K562 (cell line): ENCODE results near the gene TXNRD2. TPM values are rescaled to one million over a fixed set of nuclear protein-coding genes. Genes with fewer than 3 reads are reported as not detected.

Source experiments
- CC2D1A ChIP-seq: fragments of 450-650 bp; IDR thresholded peaks from 2 replicates; pipeline ENCODE4 v1.6.1; 2017; ENCODE audit warnings: mild to moderate bottlenecking
- DIDO1 ChIP-seq: fragments of 450-650 bp; IDR thresholded peaks from 2 replicates; pipeline ENCODE4 v1.6.1; 2016; ENCODE audit warnings: low read depth, missing biosample characterization, missing genetic modification characterization
- EWSR1 ChIP-seq: fragments of 450-650 bp; IDR thresholded peaks from 2 replicates; pipeline ENCODE4 v1.6.1; 2018; ENCODE audit warnings: borderline replicate concordance, mild to moderate bottlenecking, low read depth, moderate library complexity; ENCODE audit not compliant: partially characterized antibody
- MTA2 ChIP-seq: fragments of 450-650 bp; IDR thresholded peaks from 2 replicates; pipeline ENCODE4 v1.6.1; 2016; ENCODE audit warnings: low read depth
- PCBP2 ChIP-seq: fragments of 200-400 bp; formaldehyde crosslinking; IDR thresholded peaks from 2 replicates; pipeline ENCODE4 v1.6.1; 2018; ENCODE audit warnings: low read length, low read depth, mild to moderate bottlenecking, moderate library complexity; ENCODE audit not compliant: poor library complexity, severe bottlenecking
- POLR2AphosphoS5 ChIP-seq: IDR thresholded peaks from 2 replicates; pipeline ENCODE4 v1.6.1; 2011; ENCODE audit warnings: mild to moderate bottlenecking, low read depth, low read length, moderate library complexity; ENCODE audit not compliant: control insufficient read depth, insufficient read depth
- RAD21 ChIP-seq, 2 experiments: fragments of 250-450 bp in 1 of 2; fragments of 450-650 bp in 1 of 2; sonication (Bioruptor Pico) in 1 of 2; formaldehyde crosslinking in 1 of 2; IDR thresholded peaks in 1 of 2; conservative IDR thresholded peaks in 1 of 2; 2 replicates each; pipeline versions ENCODE4 v1.4.0 to v1.8.0; 2020 to 2022; ENCODE audit warnings: mild to moderate bottlenecking in 2 of 2, moderate library complexity in 1 of 2
- RFX1 ChIP-seq: fragments of 450-650 bp; IDR thresholded peaks from 2 replicates; pipeline ENCODE4 v1.6.1; 2016; ENCODE audit warnings: mild to moderate bottlenecking, moderate library complexity
- RHOXF2B ChIP-seq: fragments of 250-450 bp; sonication (Bioruptor Pico); conservative IDR thresholded peaks from 2 replicates; pipeline ENCODE4 v1.5.1; 2021
- RUNX1 ChIP-seq: sonication (generic); IDR thresholded peaks from 2 replicates; pipeline ENCODE4 v1.6.1; 2016; ENCODE audit warnings: antibody characterized with exemption, low read depth
- SLC30A9 ChIP-seq: fragments of 250-450 bp; sonication (Bioruptor Pico); IDR thresholded peaks from 2 replicates; pipeline ENCODE4 v1.8.0; 2022; ENCODE audit warnings: mild to moderate bottlenecking, moderate library complexity
- USF2 ChIP-seq: sonication (generic); formaldehyde crosslinking; IDR thresholded peaks from 2 replicates; pipeline ENCODE4 v1.5.0; 2020; ENCODE audit warnings: missing genetic modification reagents
- ZNF232 ChIP-seq: sonication (generic); formaldehyde crosslinking; IDR thresholded peaks from 2 replicates; pipeline ENCODE4 v1.8.0; 2022; ENCODE audit warnings: mild to moderate bottlenecking, missing genetic modification reagents
- ZNF444 ChIP-seq: fragments of 250-450 bp; sonication (Bioruptor Pico); IDR thresholded peaks from 2 replicates; pipeline ENCODE4 v1.4.0; 2020; ENCODE audit warnings: mild to moderate bottlenecking, moderate library complexity
- ZNF668 ChIP-seq: fragments of 250-450 bp; sonication (Bioruptor Pico); IDR thresholded peaks from 2 replicates; pipeline ENCODE4 v1.8.0; 2022; ENCODE audit warnings: mild to moderate bottlenecking, inconsistent platforms
- ZNF764 ChIP-seq: fragments of 250-450 bp; sonication (Bioruptor Pico); IDR thresholded peaks from 2 replicates; pipeline ENCODE4 v1.4.0; 2020; ENCODE audit warnings: low read depth, mild to moderate bottlenecking, moderate library complexity
- ZNF766 ChIP-seq: fragments of 200-800 bp; sonication (Bioruptor generic); conservative IDR thresholded peaks from 2 replicates; pipeline ENCODE4 v1.6.1; 2016; ENCODE audit warnings: missing genetic modification characterization, missing compliant biosample characterization
- polyA plus RNA-seq, 8 experiments: library from polyadenylated mRNA; depleted of rRNA in 4 of 8; stranded (reverse) in 5 of 8; unstranded in 3 of 8; fragments of >200 nt; fragmentation: Nextera tagmentation in 2 of 8; fragmentation: Illumina TruSeq in 1 of 8; extraction: Ambion mirVana in 2 of 8; extraction: Trizol in 1 of 8; gene quantifications; 2 replicates each; pipeline versions ENCODE4 v1.2.1 to v1.2.3, GENCODE V29; 2011 to 2014; ENCODE audit warnings: inconsistent platforms in 1 of 8, missing spikeins in 1 of 8
- total RNA-seq, 7 experiments: library from RNA; depleted of rRNA in 6 of 7; stranded (reverse); fragments of >200 nt in 6 of 7; fragmentation: Illumina TruSeq in 2 of 7; extraction: Trizol in 2 of 7; gene quantifications; 2 replicates each; pipeline versions ENCODE4 v1.2.1 to v1.2.3, GENCODE V29; 2011 to 2021; ENCODE audit warnings: low replicate concordance in 1 of 7
- TF ChIP-seq, protein P1 (sequence below): sonication (generic); formaldehyde crosslinking; IDR thresholded peaks from 2 replicates; pipeline ENCODE4 v1.8.1; 2023; ENCODE audit warnings: mild to moderate bottlenecking, missing genetic modification reagents
- TF ChIP-seq, protein P2 (sequence below): fragments of 250-450 bp; sonication (Bioruptor Pico); IDR thresholded peaks from 2 replicates; pipeline ENCODE4 v1.5.0; 2020; ENCODE audit warnings: mild to moderate bottlenecking
- TF ChIP-seq, protein P3 (sequence below): IDR thresholded peaks from 2 replicates; pipeline ENCODE4 v1.6.1; 2014; ENCODE audit warnings: antibody characterized with exemption

TXNRD2 gene
- total and polyA plus RNA-seq, 9 of the 15 experiments (the other 6 are each of a cell fraction or from before 2014, with no cell fraction given) = 3.3 to 80.2 (median 49.4) TPM

GRCh38 chr22:19891317-19892256, 50.0 kb downstream of the TXNRD2 start (continued):
- TF ChIP-seq ZNF444 (CRISPR knock-in tag) (peak; percentile 62; the same call in 1 of the 2 replicates), ZNF766 (CRISPR knock-in tag) (peak; percentile 92), POLR2AphosphoS5 (peak; percentile 98), PCBP2 (no peak), MTA2 (peak; percentile 90), DIDO1 (no peak), SLC30A9 (CRISPR knock-in tag) (no peak), RFX1 (no peak), CC2D1A (peak; percentile 70; the same call in 1 of the 2 replicates), USF2 (no peak), ZNF668 (CRISPR knock-in tag) (no peak), RHOXF2B (CRISPR knock-in tag) (0 out of 2 replicates have a peak, but pooled peaks have one; percentile 64), RAD21 (CRISPR knock-in tag; conservative IDR thresholded peaks at IDR 0.05 in 1 of 2, IDR thresholded peaks at IDR 0.05 in 1 of 2) (peak in 1 of 2 experiments; percentile 54; a peak in 2 of 4 replicates), EWSR1 (no peak), RUNX1 (no peak), ZNF764 (CRISPR knock-in tag) (peak; percentile 75), ZNF232 (CRISPR knock-in tag) (no peak)
- TF ChIP-seq, protein P1, sequence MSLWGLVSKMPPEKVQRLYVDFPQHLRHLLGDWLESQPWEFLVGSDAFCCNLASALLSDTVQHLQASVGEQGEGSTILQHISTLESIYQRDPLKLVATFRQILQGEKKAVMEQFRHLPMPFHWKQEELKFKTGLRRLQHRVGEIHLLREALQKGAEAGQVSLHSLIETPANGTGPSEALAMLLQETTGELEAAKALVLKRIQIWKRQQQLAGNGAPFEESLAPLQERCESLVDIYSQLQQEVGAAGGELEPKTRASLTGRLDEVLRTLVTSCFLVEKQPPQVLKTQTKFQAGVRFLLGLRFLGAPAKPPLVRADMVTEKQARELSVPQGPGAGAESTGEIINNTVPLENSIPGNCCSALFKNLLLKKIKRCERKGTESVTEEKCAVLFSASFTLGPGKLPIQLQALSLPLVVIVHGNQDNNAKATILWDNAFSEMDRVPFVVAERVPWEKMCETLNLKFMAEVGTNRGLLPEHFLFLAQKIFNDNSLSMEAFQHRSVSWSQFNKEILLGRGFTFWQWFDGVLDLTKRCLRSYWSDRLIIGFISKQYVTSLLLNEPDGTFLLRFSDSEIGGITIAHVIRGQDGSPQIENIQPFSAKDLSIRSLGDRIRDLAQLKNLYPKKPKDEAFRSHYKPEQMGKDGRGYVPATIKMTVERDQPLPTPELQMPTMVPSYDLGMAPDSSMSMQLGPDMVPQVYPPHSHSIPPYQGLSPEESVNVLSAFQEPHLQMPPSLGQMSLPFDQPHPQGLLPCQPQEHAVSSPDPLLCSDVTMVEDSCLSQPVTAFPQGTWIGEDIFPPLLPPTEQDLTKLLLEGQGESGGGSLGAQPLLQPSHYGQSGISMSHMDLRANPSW (CRISPR knock-in tag) = peak; percentile 72; the same call in 1 of the 2 replicates
- TF ChIP-seq, protein P2, sequence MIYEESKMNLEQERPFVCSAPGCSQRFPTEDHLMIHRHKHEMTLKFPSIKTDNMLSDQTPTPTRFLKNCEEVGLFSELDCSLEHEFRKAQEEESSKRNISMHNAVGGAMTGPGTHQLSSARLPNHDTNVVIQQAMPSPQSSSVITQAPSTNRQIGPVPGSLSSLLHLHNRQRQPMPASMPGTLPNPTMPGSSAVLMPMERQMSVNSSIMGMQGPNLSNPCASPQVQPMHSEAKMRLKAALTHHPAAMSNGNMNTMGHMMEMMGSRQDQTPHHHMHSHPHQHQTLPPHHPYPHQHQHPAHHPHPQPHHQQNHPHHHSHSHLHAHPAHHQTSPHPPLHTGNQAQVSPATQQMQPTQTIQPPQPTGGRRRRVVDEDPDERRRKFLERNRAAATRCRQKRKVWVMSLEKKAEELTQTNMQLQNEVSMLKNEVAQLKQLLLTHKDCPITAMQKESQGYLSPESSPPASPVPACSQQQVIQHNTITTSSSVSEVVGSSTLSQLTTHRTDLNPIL (CRISPR knock-in tag) = no peak
- TF ChIP-seq, protein P3, sequence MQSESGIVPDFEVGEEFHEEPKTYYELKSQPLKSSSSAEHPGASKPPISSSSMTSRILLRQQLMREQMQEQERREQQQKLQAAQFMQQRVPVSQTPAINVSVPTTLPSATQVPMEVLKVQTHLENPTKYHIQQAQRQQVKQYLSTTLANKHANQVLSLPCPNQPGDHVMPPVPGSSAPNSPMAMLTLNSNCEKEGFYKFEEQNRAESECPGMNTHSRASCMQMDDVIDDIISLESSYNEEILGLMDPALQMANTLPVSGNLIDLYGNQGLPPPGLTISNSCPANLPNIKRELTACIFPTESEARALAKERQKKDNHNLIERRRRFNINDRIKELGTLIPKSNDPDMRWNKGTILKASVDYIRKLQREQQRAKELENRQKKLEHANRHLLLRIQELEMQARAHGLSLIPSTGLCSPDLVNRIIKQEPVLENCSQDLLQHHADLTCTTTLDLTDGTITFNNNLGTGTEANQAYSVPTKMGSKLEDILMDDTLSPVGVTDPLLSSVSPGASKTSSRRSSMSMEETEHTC = no peak; the same call in 1 of the 2 replicates
